GM18858 (cell line): ENCODE measurements around the gene PEX6.

Experiments used
- ATAC-seq: cut with Tn5 transposase; IDR thresholded peaks from one replicate; pipeline ENCODE4 v1.9.1; 2021; ENCODE audit not compliant: unreplicated experiment

The PEX6 gene, protein sequence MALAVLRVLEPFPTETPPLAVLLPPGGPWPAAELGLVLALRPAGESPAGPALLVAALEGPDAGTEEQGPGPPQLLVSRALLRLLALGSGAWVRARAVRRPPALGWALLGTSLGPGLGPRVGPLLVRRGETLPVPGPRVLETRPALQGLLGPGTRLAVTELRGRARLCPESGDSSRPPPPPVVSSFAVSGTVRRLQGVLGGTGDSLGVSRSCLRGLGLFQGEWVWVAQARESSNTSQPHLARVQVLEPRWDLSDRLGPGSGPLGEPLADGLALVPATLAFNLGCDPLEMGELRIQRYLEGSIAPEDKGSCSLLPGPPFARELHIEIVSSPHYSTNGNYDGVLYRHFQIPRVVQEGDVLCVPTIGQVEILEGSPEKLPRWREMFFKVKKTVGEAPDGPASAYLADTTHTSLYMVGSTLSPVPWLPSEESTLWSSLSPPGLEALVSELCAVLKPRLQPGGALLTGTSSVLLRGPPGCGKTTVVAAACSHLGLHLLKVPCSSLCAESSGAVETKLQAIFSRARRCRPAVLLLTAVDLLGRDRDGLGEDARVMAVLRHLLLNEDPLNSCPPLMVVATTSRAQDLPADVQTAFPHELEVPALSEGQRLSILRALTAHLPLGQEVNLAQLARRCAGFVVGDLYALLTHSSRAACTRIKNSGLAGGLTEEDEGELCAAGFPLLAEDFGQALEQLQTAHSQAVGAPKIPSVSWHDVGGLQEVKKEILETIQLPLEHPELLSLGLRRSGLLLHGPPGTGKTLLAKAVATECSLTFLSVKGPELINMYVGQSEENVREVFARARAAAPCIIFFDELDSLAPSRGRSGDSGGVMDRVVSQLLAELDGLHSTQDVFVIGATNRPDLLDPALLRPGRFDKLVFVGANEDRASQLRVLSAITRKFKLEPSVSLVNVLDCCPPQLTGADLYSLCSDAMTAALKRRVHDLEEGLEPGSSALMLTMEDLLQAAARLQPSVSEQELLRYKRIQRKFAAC

GRCh38 chr6:42978839-42979522, at the start of gene PEX6:
Gene PEX6 (minus strand): TSS chr6:42979181. CDS start chr6:42979150, 31 bp downstream.
- peak; percentile 82 for ATAC-seq

DNA sequence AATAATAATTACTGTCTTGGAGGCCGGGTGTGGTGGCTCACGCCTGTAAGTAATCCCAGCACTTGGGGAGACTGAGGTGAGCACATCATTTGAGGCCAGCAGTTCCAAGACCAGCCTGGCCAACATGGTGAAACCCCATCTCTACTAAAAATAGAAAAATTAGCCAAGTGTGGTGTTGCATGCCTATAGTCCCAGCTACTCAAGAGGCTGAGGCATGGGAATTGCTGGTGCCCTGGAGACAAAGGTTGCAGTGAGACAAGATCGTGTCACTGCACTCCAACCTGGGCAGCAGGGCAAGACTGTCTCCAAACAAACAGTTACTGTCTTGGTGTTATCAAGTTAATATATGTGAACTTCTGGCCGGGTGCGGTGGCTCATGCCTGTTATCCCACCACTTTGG, 47.4 kb upstream of the PEX6 start:
- no peak for ATAC-seq

GRCh38 chr6:43024436-43024835, 45.5 kb upstream of the PEX6 start:
- no peak for ATAC-seq

DNA sequence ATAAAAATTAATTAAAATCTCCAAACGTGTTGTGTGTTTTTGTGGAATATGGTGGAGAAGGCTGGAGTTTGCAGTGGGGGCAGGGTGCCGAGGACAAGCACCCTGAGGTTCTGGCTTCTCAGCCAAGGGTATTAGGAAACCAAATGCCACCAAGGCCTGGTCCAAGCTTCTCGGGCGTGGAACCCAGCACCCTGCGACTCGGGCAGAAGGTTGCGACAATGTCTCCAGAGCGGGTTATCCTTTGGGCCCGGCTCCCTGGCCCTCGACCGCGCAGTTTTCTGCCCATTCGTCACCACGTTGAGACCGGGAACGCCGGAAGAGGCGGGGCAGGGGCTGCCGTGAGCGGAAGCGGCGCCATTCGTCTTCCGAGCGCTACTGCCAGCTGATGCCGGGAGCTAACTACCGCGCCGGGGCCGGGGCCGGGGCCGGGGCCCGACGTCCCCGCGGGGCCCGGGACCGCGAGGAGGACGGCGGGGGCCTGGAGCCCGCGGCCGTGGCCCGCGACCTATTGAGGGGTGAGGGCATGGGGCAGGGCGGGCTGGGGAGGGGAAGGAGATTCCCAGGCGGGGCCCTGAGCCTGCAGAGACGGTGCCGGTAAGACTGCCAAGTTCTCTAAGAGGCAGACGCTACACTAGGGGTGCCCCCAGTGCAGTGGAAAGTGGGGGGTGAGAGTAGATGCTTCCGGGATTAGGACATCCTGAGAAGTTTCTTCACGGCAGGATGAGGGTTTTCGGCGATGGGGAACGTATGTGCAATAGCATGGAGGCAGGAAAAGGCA, 42.5 kb upstream of the PEX6 start, which contains the start of gene RRP36:
TSS of gene RRP36 (plus strand) at position 354 of the 778 bp plus-strand sequence. CDS start at position 386, 32 bp downstream.
- peak; percentile 63 for ATAC-seq

DNA sequence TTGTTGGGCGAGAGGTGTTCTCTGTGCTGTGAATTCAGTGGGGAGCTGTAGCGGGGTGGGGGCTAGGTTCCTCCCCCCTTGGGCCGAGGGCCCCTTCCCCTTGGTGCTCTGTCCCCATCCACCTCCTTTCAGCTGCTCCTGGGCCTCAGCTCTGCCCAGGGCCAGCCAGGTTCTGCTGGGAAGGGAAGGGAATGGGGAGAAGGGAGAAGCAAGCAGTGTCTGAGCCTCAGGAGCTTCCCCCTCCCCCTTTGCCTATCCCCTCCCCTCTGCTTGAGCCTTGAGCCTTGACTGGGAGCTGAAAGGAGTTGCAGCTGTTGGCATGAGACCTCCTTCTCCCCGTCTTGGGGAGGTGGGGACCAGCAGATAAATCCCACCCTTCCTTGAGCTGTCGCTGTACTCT, 41.9 kb upstream of the PEX6 start:
- no peak for ATAC-seq

GRCh38 chr6:43020052-43020705, 41.2 kb upstream of the PEX6 start:
- ATAC-seq = no peak

GRCh38 chr6:43019152-43019551, 40.2 kb upstream of the PEX6 start:
- ATAC-seq = no peak

DNA sequence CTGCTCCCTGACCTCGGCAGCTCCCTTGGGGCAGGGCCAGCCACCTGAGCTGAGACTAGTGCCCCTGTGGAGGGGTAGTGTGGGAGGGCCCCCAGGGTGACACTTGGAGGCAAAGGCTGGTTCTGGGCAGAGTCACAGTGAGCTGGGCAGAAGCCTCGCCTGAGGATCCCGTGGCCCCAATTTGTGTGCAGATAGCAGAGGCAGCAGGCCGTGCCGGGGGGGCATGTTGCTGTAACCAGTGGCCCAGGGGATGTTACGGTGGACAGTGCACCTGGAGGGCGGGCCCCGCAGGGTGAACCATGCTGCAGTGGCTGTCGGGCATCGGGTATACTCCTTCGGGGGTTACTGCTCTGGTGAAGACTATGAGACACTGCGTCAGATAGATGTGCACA, 38.0 kb upstream of the PEX6 start:
- ATAC-seq = no peak

DNA sequence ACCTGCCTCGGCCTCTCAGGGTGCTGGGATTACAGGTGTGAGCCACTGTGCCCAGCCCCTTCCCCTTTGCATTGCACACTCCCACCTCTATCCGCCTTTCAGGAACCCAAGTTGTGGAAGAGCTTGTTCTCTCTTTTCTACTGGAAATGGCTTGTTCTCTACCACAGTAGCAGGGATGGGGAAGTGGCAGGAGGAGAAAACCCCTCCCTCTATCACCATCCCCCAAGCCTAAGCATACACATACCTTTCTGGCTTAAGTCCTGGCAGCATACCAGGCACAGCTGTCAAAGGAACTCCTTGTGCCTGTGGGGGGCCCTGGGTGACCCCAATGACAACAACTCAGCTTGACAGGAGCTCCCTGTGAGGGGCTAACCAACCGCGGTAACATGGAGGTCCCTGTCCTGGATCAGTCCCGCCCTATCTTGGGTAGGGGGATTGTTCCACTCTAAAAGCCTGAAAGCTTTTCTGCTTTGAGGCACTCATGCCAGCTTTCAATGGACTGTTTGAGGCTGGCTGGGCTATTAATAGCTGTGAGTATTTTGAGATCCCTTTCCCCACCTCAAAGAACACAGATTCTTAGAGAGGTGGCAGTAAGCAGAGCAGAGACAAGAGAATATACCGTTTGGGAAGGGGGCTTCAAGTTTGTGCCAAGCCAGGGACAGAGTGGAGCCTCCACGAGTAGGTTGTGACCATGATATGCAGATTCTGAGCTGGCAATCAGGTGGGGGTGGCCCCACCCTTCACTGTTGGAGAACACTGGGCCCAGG, 37.4 kb upstream of the PEX6 start:
- ATAC-seq = no peak

DNA sequence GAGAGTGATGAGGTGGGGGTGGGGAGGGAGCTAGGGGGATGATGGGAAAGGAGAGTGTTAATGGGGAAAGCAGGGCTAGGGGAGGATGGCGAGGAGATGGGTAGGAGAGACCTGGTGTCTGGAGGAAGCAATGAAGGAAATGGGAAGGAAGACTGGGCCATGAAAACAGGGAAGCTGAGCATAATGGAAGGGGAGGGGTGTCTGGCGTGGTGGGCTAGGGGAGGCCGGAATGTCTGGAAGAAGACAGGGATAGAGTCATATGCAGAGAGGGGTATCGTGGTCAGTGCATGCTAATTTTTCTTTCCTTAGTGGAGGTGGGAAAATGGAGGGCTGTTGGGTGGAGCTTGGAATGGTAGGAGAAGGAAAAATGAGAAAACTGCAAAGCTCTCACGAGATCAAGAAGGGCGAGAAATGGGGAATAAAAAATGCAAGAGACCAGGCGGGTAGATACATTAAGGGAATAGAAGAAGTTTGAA, 35.5 kb upstream of the PEX6 start:
- ATAC-seq = no peak

- ATAC-seq = peak; percentile 83
Measured at GRCh38 chr6:43013843-43014433, 35.0 kb upstream of the PEX6 start, which contains the start of the genes KLHDC3 and MEA1. Gene KLHDC3 (plus strand): TSS chr6:43014249. CDS start chr6:43017193, 2,944 bp downstream. Gene MEA1 (minus strand): TSS chr6:43013946. CDS start chr6:43013813, 133 bp downstream.

DNA sequence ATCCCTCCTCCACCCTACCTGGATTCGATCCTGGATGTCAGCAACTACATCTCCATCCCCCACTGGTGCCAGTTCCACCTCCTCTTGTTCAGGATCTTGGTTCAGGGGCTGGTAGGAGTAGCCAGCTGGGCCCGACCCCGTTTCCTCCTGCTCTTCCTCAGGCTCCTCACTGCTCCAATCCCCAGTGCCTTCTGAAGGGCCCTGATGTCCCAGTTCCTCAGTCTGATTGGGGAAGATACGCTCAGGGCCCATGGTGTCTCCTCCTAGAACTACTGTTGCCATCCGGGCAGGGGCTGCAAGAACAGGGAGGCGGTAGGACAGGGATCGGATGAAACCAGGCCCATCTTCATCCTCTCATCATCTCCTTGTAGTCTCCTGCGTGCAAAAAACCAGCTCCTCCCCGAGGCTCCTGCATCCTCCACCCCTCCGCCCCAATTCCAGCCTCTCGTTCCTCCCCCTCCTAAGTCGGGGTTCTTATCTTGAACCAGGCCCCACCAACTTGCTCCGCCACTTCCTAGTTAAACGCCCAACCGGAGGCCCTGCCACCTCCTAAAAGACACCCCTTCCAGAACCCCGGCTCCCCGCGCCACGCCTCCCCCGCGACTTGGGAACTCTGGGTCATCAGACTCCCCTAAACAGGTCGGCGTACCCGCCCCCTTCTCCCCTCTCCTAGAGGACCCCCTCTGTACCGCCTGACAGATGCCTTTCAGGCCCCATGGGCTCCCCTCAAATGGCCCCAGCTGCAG, 34.3 kb upstream of the PEX6 start:
- no peak for ATAC-seq

DNA sequence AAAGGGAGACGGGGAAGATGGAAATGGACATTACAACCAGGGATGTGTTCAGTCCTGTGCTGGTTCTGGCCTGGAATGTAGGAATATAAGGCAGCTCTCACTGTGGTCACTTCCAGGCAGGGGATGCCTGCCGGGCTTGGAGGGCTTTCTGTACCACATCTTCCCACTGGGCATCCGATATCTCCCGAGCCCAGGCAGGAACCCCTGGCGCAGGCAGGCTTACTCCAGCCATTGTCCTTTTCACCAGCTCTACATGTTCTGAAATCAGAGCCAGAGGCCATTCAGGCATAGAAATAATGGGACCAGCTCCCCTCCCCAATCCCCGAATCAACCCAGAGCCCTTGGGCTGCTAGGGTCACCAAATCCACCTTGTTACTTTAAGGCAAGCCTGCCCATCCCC, 33.4 kb upstream of the PEX6 start:
- ATAC-seq = no peak

DNA sequence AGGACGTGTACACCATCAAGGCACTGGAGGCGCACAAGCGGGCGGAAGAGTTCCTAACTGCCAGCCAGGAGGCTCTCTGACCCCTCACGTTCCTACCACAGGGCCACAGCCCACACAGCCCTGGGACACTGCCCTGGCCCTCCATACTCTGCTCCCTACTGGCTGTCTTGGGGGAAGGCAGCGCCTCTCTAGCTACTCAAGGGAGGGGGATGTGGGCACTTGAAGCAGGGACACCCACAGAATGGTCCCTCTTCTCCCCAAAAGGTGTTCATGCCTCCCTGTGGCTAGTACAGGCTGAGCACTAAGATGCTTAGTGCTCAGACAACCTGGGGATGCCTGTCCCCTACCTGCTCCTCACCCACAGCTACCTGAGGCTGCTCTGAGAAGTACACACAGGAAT, 32.2 kb upstream of the PEX6 start:
- no peak for ATAC-seq

DNA sequence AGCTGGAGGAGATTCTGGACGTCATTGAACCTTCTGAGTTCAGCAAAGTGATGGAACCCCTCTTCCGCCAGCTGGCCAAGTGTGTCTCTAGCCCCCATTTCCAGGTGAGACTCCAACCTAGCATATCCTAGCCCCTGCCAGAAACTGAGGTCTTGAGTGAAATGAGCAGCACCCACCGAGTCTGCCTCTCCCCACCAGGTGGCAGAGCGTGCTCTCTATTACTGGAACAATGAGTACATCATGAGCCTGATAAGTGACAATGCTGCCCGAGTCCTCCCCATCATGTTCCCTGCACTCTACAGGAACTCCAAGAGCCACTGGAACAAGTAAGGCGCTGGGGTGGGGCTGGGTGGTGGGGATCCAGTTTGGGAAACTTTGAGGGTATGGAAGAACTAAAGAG, 30.1 kb upstream of the PEX6 start:
- no peak for ATAC-seq

GRCh38 chr6:43007126-43007525, 28.1 kb upstream of the PEX6 start:
- no peak for ATAC-seq

- no peak for ATAC-seq
Measured at GRCh38 chr6:43006251-43006650, 27.3 kb upstream of the PEX6 start.

DNA sequence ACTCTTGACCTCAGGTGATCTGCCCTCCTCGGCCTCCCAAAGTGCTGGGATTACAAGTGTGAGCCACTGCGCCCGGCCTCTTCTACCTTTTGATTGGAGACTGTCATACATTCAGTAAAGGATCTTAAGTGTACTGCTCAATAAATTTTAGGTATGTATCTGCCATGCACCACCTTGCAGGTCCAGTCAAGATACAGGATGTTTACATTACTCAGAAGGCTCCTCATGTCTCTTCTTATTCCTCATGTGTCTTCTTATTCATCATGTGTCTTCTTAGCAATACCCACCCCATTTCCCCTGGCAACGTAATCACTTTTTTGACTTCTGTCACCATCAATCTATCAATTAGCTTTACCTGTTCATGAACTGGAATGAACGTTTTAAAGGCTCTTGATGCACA, 26.9 kb upstream of the PEX6 start:
- no peak for ATAC-seq
